Head of caudate nucleus (tissue), 42 donors: ENCODE measurements around the gene PCED1B.
"Not testable (repeated sequence)": the region's sequence is repeated elsewhere in the genome, so short reads cannot be mapped to it uniquely, and the experiment has no call there.

Experiments
- DNase-seq, 42 donors: peaks; one replicate each; pipeline versions ENCODE4 v3.0.0 to v3.0.0-alpha.2; 2020 to 2021; ENCODE audit warnings: mixed read lengths in 7 of 42
- intact Hi-C: fragments of 100-400 bp; cut with DNase I; formaldehyde crosslinking; loops from one replicate; pipeline ENCODE4 v1.15.0; 2022

PCED1B gene

DNA sequence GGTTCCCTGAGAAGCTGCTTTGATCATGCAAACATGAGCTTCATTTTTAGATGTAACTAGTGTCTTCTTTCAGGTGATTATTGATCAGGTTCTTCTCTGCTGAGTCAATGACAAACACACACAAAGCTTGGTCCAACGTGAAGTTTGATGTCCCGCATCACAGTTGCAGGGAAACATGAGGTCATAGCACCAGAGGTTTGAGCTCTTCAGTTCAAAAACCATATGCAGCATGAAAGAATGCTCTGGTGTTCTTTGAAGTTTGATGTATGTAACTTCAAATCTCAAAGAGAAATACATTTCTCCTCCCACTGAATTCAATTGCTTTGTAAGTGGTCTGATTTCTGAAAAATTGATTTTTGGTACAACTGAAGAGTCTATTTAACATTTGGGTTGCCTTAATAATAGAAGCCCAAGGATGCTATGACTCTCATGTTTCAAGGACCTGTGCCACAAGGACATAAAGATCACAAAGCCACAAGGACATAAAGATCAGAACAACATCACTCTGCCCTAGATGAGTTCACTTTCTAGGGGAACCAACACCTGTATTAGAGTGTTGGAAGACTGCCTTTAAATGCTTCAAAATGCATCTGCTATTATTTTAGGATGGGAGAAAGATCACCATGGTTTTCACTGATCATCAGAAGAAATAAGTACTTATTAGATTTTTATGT, 31.4 kb downstream of the PCED1B start:
- DNase-seq: no peak
- intact Hi-C loops: no loop called here

GRCh38 chr12:47111392-47111778, 32.0 kb downstream of the PCED1B start:
- intact Hi-C loops: no loop called here
- DNase-seq: no peak

DNA sequence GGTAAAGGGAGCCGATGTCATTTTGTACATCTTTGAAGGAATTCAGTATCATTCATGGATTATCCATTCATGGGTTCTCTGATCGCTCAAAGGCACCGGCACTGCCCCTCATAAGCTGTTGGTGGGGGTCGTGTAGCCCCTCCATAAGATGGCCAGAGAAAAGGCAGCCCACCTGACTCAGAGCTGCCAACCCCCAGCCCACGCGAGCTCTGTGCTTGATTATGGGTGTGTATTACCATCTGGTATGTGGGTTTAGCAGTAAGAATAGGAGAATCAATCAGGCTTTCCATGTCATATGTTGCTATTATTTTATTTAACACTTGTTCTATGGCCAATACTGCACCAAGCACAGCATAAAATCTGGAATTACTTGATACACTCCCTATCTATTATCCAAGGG, 32.4 kb downstream of the PCED1B start:
- intact Hi-C loops: no loop called here
- DNase-seq: no peak

DNA sequence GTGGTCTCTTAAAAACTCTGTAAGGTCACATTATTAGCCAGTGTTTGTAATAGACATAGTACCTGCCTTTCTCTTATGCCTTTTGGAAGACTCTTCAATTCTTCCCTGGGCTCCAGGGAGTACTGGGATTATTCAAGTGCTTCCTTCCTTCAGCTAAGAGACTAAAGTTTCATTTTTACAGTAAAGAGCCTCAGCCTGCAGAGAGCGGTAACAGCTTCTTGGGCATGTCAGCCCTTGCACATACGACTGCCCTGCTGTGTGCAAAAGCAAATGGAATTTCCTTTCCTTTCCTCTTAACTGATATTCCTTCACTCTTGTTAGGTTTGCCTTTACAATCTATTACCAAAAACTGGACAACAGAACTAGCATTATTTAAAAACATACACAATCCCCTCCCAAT, 33.3 kb downstream of the PCED1B start:
- no peak for DNase-seq
- intact Hi-C loops: no loop called here

GRCh38 chr12:47114481-47114892, 35.1 kb downstream of the PCED1B start:
- intact Hi-C loops: no loop called here
- DNase-seq: no peak

DNA sequence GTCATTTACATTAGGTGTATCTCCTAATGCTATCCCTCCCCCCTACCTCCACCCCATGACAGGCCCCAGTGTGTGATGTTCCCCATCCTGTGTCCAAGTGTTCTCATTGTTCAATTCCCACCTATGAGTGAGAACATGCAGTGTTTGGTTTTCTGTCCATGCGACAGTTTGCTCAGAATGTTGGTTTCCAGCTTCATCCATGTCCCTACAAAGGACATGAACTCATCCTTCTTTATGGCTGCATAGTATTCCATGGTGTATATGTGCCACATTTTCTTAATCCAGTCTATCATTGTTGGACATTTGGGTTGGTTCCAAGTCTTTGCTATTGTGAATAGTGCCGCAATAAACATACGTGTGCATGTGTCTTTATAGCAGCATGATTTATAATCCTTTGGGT, 37.9 kb downstream of the PCED1B start:
- intact Hi-C loops, DNase-seq: not testable (repeated sequence)

- intact Hi-C loops: no loop called here
These were observed 41.3 kb downstream of the PCED1B start for GRCh38 chr12:47120736-47121135.

GRCh38 chr12:47121146-47121545, 41.7 kb downstream of the PCED1B start:
- intact Hi-C loops: no loop called here
- no peak for DNase-seq

More at GRCh38 chr12:47120736-47121135, 41.3 kb downstream of the PCED1B start:
- no peak for DNase-seq

GRCh38 chr12:47122602-47123001, 43.2 kb downstream of the PCED1B start:
- intact Hi-C loops: no loop called here
- DNase-seq: no peak

- no peak for DNase-seq
- intact Hi-C loops: no loop called here
These were observed 44.3 kb downstream of the PCED1B start for GRCh38 chr12:47123730-47124129.

DNA sequence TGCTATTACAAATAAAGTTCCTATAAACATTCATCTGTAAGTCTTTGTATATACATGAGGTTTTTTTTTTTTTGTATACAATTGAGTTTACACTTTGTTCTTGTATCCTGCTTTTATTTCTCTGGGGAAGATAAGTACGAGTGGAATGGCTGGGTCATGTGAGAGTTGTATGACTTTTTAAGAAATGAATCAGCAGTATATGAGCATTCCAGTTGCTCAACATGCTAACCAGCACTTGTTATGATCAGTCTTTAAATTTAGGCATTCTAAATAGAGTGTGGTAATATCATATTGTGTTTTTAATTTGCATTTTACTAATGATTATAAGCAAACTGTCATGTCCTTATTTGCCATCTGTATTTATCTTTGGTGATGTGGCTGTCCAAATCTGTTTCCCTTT, 45.0 kb downstream of the PCED1B start:
- no peak for DNase-seq
- intact Hi-C loops: no loop called here

- intact Hi-C loops: no loop called here
- DNase-seq: no peak
These were observed 46.8 kb downstream of the PCED1B start for GRCh38 chr12:47126246-47126645.

DNA sequence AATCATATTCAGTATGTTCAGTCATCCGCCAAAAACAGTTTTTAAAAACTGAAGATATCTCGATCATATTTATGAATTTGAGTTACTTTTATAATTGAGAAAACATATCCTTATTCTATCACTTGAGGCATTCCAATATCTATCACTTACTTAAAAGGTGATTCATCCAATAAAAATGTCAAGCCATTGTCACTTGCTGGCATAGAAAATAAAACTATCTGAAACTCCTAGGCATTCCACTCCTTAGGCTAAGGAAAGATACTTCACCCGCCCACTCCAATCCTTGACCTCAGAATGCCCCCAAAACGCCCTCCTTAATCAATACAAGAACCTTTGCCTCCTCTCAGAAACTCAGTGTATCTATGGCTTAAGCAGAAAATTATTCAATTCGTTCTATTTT, 51.6 kb downstream of the PCED1B start:
- intact Hi-C loops: no loop called here
- DNase-seq: no peak

- intact Hi-C loops: no loop called here
These were observed 54.6 kb downstream of the PCED1B start for GRCh38 chr12:47134005-47134404.

GRCh38 chr12:47135578-47135977, 56.2 kb downstream of the PCED1B start:
- intact Hi-C loops: no loop called here
- no peak for DNase-seq

More at GRCh38 chr12:47134005-47134404, 54.6 kb downstream of the PCED1B start:
- no peak for DNase-seq

GRCh38 chr12:47139000-47139681, 59.7 kb downstream of the PCED1B start:
- intact Hi-C loops: no loop called here
- no peak for DNase-seq

- intact Hi-C loops: no loop called here
These were observed 62.0 kb downstream of the PCED1B start for GRCh38 chr12:47141459-47141858.

DNA sequence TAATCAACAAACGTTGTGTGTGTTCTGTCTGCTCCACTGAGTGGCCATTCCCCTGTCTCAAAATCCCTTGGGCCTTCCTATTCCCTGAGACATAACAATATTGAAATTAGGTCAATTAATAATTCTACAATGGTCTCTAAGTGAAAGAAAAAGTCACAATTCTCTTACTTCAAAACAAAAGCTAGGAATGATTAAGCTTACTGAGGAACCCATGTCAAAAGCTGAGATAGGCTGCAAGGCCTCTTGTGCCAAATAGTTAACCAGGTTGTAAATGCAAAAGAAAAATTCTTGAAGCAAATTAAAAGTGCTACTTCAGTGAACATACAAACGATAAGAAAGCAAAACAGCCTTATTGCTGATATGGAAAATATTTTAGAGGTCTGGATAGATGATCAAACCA, 65.3 kb downstream of the PCED1B start:
- intact Hi-C loops: no loop called here
- no peak for DNase-seq

More at GRCh38 chr12:47141459-47141858, 62.0 kb downstream of the PCED1B start:
- DNase-seq: no peak

DNA sequence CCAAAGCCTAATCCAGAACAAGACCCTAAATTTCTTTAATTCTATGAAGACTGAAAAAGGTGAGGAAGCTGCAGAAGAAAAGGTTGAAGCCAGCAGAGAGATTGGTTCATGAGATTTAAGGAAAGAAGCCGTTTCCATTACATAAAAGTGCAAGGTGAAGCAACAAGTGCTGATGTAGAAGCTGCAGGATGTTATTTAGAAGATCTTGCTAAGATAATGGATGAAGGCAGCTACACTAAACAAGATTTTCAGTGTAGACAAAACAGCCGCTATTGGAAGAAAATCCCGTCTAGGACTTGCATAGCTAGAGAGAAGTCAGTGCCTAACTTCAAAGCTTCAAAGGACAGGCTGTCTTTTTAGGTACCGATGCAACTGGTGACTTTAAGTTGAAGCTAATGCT, 65.8 kb downstream of the PCED1B start:
- intact Hi-C loops: no loop called here
- DNase-seq: no peak

- intact Hi-C loops: no loop called here
- no peak for DNase-seq
These were observed 68.3 kb downstream of the PCED1B start for GRCh38 chr12:47147739-47148138.

- intact Hi-C loops: no loop called here
- no peak for DNase-seq
These were observed 69.7 kb downstream of the PCED1B start for GRCh38 chr12:47149146-47149545.
